GM19324 (cell line): Measurements from ENCODE around the gene CRYZ.
A peak's percentile ranks its signal among the peaks of the same experiment; 100 is the strongest.
"Not testable (repeated sequence)": the region's sequence is repeated elsewhere in the genome, so short reads cannot be mapped to it uniquely, and the experiment has no call there.

Experiments used
- ATAC-seq: cut with Tn5 transposase; IDR thresholded peaks from one replicate; pipeline ENCODE4 v1.9.1; 2021; ENCODE audit warnings: mild to moderate bottlenecking, moderate library complexity; ENCODE audit not compliant: unreplicated experiment, low FRiP score

The CRYZ gene

GRCh38 chr1:74732960-74733603 is at the start of gene CRYZ, which contains the start of gene TYW3:
Gene CRYZ (minus strand): TSS chr1:74733050. CDS start chr1:74724821, 8,229 bp downstream.
Gene TYW3 (plus strand): TSS chr1:74733152. CDS start chr1:74733245, 93 bp downstream.
- ATAC-seq: peak; percentile 83

GRCh38 chr1:74780594-74780993 is 47.7 kb upstream of the CRYZ start:
- ATAC-seq: no peak

GRCh38 chr1:74779750-74780149 is 46.9 kb upstream of the CRYZ start:
- ATAC-seq: no peak

- no peak for ATAC-seq
Measured at GRCh38 chr1:74777525-74777924, 44.7 kb upstream of the CRYZ start.

GRCh38 chr1:74775735-74776134 is 42.9 kb upstream of the CRYZ start:
- no peak for ATAC-seq

- ATAC-seq: no peak
Measured at GRCh38 chr1:74773582-74773981, 40.7 kb upstream of the CRYZ start.

- ATAC-seq: no peak
Measured at GRCh38 chr1:74772945-74773344, 40.1 kb upstream of the CRYZ start.

GRCh38 chr1:74771913-74772515 is 39.2 kb upstream of the CRYZ start:
- ATAC-seq: peak; percentile 62

GRCh38 chr1:74767490-74767889 is 34.6 kb upstream of the CRYZ start:
- no peak for ATAC-seq

GRCh38 chr1:74766579-74766978 is 33.7 kb upstream of the CRYZ start:
- ATAC-seq: no peak

- no peak for ATAC-seq
Measured at GRCh38 chr1:74763807-74764206, 31.0 kb upstream of the CRYZ start.

- not testable (repeated sequence) for ATAC-seq
Measured at GRCh38 chr1:74756650-74757049, 23.8 kb upstream of the CRYZ start.

GRCh38 chr1:74755475-74755874 is 22.6 kb upstream of the CRYZ start:
- no peak for ATAC-seq

- no peak for ATAC-seq
Measured at GRCh38 chr1:74753104-74753503, 20.3 kb upstream of the CRYZ start.

GRCh38 chr1:74748960-74749359 is 16.1 kb upstream of the CRYZ start:
- ATAC-seq: peak; percentile 80

- ATAC-seq: not testable (repeated sequence)
Measured at GRCh38 chr1:74745247-74745646, 12.4 kb upstream of the CRYZ start.

GRCh38 chr1:74740307-74740980 is 7.6 kb upstream of the CRYZ start:
- not testable (repeated sequence) for ATAC-seq

- no peak for ATAC-seq
Measured at GRCh38 chr1:74737333-74737732, 4.5 kb upstream of the CRYZ start.

GRCh38 chr1:74733604-74734484 is 994 bp upstream of the CRYZ start:
- ATAC-seq: peak; percentile 53

- peak; percentile 21 for ATAC-seq
Measured at GRCh38 chr1:74732071-74732946, 541 bp downstream of the CRYZ start.
